Keratinocyte (primary cell): ENCODE results near the gene ANXA8. TPM values are rescaled to one million over a fixed set of nuclear protein-coding genes. Genes with fewer than 3 reads are reported as not detected.
"Not testable (repeated sequence)": the region's sequence is repeated elsewhere in the genome, so short reads cannot be mapped to it uniquely, and the experiment has no call there.

Source experiments
- DNase-seq: peaks from one replicate; pipeline ENCODE4 v3.0.0-alpha.2; 2011; ENCODE audit warnings: low read depth, missing footprints, low spot score
- FAIRE-seq: peaks from 2 replicates; lab custom pipeline; 2011; peaks lifted over from hg19 to GRCh38; lab: Jason Lieb, UNC
- H2AFZ ChIP-seq: 2 replicates; pipeline ENCODE4 v1.6.0; 2012; ENCODE audit warnings: low read length, control low read depth, inconsistent platforms; ENCODE audit not compliant: control insufficient read depth
- H3K27ac ChIP-seq: 2 replicates; pipeline ENCODE4 v1.5.1; 2011; ENCODE audit warnings: low read length; ENCODE audit not compliant: control insufficient read depth, insufficient read depth
- H3K27me3 ChIP-seq: 3 replicates; pipeline ENCODE4 v1.6.0; 2011; ENCODE audit warnings: low read length; ENCODE audit not compliant: control insufficient read depth, insufficient read depth; ENCODE audit errors: extremely low read depth
- H3K36me3 ChIP-seq, 2 experiments: 2 replicates in 1 of 2; 3 replicates in 1 of 2; pipeline ENCODE4 v1.5.1; 2011; ENCODE audit warnings: low read length in 2 of 2, mild to moderate bottlenecking in 1 of 2; ENCODE audit not compliant: control insufficient read depth in 2 of 2, insufficient read depth in 2 of 2; ENCODE audit errors: extremely low read depth in 1 of 2
- H3K4me1 ChIP-seq: 3 replicates; pipeline ENCODE4 v1.5.1; 2011; ENCODE audit warnings: low read length; ENCODE audit not compliant: control insufficient read depth, insufficient read depth; ENCODE audit errors: extremely low read depth
- H3K4me2 ChIP-seq: 3 replicates; pipeline ENCODE4 v1.6.0; 2011; ENCODE audit warnings: low read depth, low read length; ENCODE audit not compliant: control insufficient read depth, insufficient read depth; ENCODE audit errors: extremely low read depth
- H3K4me3 ChIP-seq, 3 experiments: fragments of 200-600 bp in 1 of 3; sonication (generic) in 1 of 3; 2 replicates in 2 of 3; 3 replicates in 1 of 3; pipeline ENCODE4 v1.5.1; 2011 to 2016; ENCODE audit warnings: low read length in 3 of 3, mild to moderate bottlenecking in 3 of 3, control low read depth in 2 of 3, inconsistent platforms in 1 of 3, low read depth in 1 of 3, mixed read lengths in 1 of 3, mixed run types in 1 of 3, moderate library complexity in 1 of 3; ENCODE audit not compliant: control insufficient read depth in 2 of 3, insufficient read depth in 2 of 3; ENCODE audit errors: extremely low read depth in 1 of 3
- H3K79me2 ChIP-seq: 2 replicates; pipeline ENCODE4 v1.6.0; 2012; ENCODE audit warnings: low read length; ENCODE audit not compliant: control insufficient read depth, insufficient read depth
- H3K9ac ChIP-seq: 3 replicates; pipeline ENCODE4 v1.6.0; 2011; ENCODE audit warnings: low read length; ENCODE audit not compliant: control insufficient read depth, insufficient read depth; ENCODE audit errors: extremely low read depth
- H3K9me1 ChIP-seq: 3 replicates; pipeline ENCODE4 v1.6.0; 2011; ENCODE audit warnings: low read length; ENCODE audit not compliant: control insufficient read depth, insufficient read depth; ENCODE audit errors: extremely low read depth
- H3K9me3 ChIP-seq: 2 replicates; pipeline ENCODE4 v1.5.1; 2012; ENCODE audit warnings: low read depth, low read length; ENCODE audit not compliant: control insufficient read depth
- H4K20me1 ChIP-seq: 3 replicates; pipeline ENCODE4 v1.6.0; 2011; ENCODE audit warnings: low read length; ENCODE audit not compliant: control insufficient read depth, insufficient read depth; ENCODE audit errors: extremely low read depth
- dilution Hi-C: fragments of 300-500 bp; cut with MboI; formaldehyde crosslinking; loops from one replicate; pipeline ENCODE4 v1.7.0; 2020; ENCODE audit warnings: low sequenced_read_pairs; ENCODE audit not compliant: extremely low pct_ligation_motif_present
- polyA plus RNA-seq, 5 experiments: library from polyadenylated mRNA; depleted of rRNA in 3 of 5; stranded (reverse) in 3 of 5; stranded (forward) in 1 of 5; unstranded in 1 of 5; fragments of >200 nt; gene quantifications; 1 replicate in 1 of 5; 2 replicates in 3 of 5; 3 replicates in 1 of 5; pipeline versions ENCODE4 v1.2.1 to v1.2.3, GENCODE V29; 2011 to 2012; ENCODE audit warnings: missing spikeins in 2 of 5, low read depth in 1 of 5, low replicate concordance in 1 of 5

The ANXA8 gene
- polyA plus RNA-seq, 1 donor (not counting 4 experiments of a cell fraction or from before 2014, with no cell fraction given) = 820 TPM

- H3K9ac ChIP-seq = peak overlapping the region; percentile 65
Measured at GRCh38 chr10:47481182-47481766, 2.6 kb downstream of the ANXA8 start.

GRCh38 chr10:47480133-47480532 is 3.8 kb downstream of the ANXA8 start:
- H4K20me1 ChIP-seq, H3K9me1 ChIP-seq, H3K4me1 ChIP-seq, H3K79me2 ChIP-seq, DNase-seq, H3K4me3 ChIP-seq, H3K9ac ChIP-seq, FAIRE-seq, H3K27me3 ChIP-seq, H3K36me3 ChIP-seq, dilution Hi-C loops, H3K27ac ChIP-seq, H2AFZ ChIP-seq, H3K4me2 ChIP-seq, H3K9me3 ChIP-seq: not testable (repeated sequence)

More at GRCh38 chr10:47481182-47481766, 2.6 kb downstream of the ANXA8 start:
- H4K20me1 ChIP-seq, dilution Hi-C loops, H2AFZ ChIP-seq, H3K9me1 ChIP-seq, H3K27me3 ChIP-seq, H3K4me1 ChIP-seq, FAIRE-seq, H3K36me3 ChIP-seq, H3K9me3 ChIP-seq, H3K79me2 ChIP-seq: not testable (repeated sequence)
- Histone ChIP-seq H3K27ac (peak overlapping the region; percentile 61), H3K4me2 (peak overlapping the region; percentile 27), H3K4me3 (peak overlapping the region in 1 of 3 experiments; percentile 16)
- DNase-seq = peak; percentile 38

GRCh38 chr10:47478114-47478513 is 5.8 kb downstream of the ANXA8 start:
- H3K9ac ChIP-seq, H3K27ac ChIP-seq, FAIRE-seq, dilution Hi-C loops, H2AFZ ChIP-seq, H3K4me2 ChIP-seq, H3K27me3 ChIP-seq, DNase-seq, H3K4me3 ChIP-seq, H3K9me1 ChIP-seq, H3K4me1 ChIP-seq, H3K9me3 ChIP-seq, H3K36me3 ChIP-seq, H4K20me1 ChIP-seq, H3K79me2 ChIP-seq: not testable (repeated sequence)

GRCh38 chr10:47477078-47477477 is 6.8 kb downstream of the ANXA8 start:
- dilution Hi-C loops, H3K27ac ChIP-seq, FAIRE-seq, H3K79me2 ChIP-seq, H3K4me2 ChIP-seq, DNase-seq, H3K9me3 ChIP-seq, H4K20me1 ChIP-seq, H2AFZ ChIP-seq, H3K4me1 ChIP-seq, H3K4me3 ChIP-seq, H3K27me3 ChIP-seq, H3K36me3 ChIP-seq, H3K9ac ChIP-seq, H3K9me1 ChIP-seq: not testable (repeated sequence)

DNA sequence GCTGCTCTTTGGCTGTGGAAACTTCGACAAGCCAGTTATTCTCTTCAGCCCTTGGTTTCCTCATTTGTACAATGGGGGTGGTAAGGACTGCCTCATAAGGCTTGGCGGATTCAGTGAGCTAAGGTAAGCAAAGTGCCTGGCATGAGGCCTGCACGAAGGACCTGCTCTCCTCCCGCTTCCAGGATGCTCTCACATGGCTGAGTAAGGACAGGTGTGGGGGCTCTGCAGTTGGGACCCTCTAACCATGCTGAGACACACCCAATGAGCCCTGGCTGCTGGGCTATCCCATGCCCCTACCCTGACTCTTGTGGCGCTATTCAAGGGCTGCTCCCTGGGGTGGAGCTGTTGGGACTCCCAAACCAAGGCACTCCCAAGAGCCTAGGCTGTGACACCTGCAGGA is 8.8 kb downstream of the ANXA8 start:
- dilution Hi-C loops, H3K27me3 ChIP-seq, H3K79me2 ChIP-seq: not testable (repeated sequence)

More for the DNA sequence above, 8.8 kb downstream of the ANXA8 start:
- not testable (repeated sequence) for FAIRE-seq, H3K36me3 ChIP-seq, H3K27ac ChIP-seq, H3K4me3 ChIP-seq, H3K4me2 ChIP-seq, H3K9ac ChIP-seq, H3K9me1 ChIP-seq, H3K9me3 ChIP-seq, H3K4me1 ChIP-seq, H4K20me1 ChIP-seq, H2AFZ ChIP-seq
- DNase-seq = peak; percentile 15
